Suprapubic skin (tissue), 4 donors: ENCODE data around the gene ATN1. TPM values are rescaled to one million over a fixed set of nuclear protein-coding genes. Genes with fewer than 3 reads are reported as not detected.

ENCODE experiments used
- DNase-seq, 2 donors: peaks; one replicate each; pipeline ENCODE4 v3.0.0-alpha.2; 2019; ENCODE audit warnings: low spot score in 2 of 2
- H3K27ac ChIP-seq: fragments of 200-600 bp; sonication (generic); one replicate; pipeline ENCODE4 v1.5.1; 2019
- H3K27me3 ChIP-seq: fragments of 200-600 bp; sonication (generic); one replicate; pipeline ENCODE4 v1.5.1; 2019
- H3K36me3 ChIP-seq: fragments of 200-600 bp; sonication (generic); one replicate; pipeline ENCODE4 v1.5.1; 2019
- H3K4me1 ChIP-seq: fragments of 200-600 bp; sonication (generic); one replicate; pipeline ENCODE4 v1.5.1; 2019
- H3K4me3 ChIP-seq: fragments of 200-600 bp; sonication (generic); one replicate; pipeline ENCODE4 v1.5.1; 2019; ENCODE audit warnings: mild to moderate bottlenecking
- H3K9me3 ChIP-seq: fragments of 200-600 bp; sonication (generic); one replicate; pipeline ENCODE4 v1.5.1; 2019
- CTCF ChIP-seq, 2 donors: fragments of 200-600 bp in 1 of 2; fragments of 450-650 bp in 1 of 2; sonication (generic) in 1 of 2; IDR thresholded peaks; one replicate each; pipeline ENCODE4 v1.5.1; 2016 to 2019; ENCODE audit warnings: antibody characterized with exemption in 2 of 2, mild to moderate bottlenecking in 1 of 2, moderate library complexity in 1 of 2
- EP300 ChIP-seq: sonication (generic); formaldehyde crosslinking; IDR thresholded peaks from one replicate; pipeline ENCODE4 v1.6.1; 2017; ENCODE audit warnings: antibody characterized with exemption
- POLR2A ChIP-seq, 2 donors: fragments of 450-650 bp; IDR thresholded peaks; one replicate each; pipeline ENCODE4 v1.6.1; 2017; ENCODE audit warnings: antibody characterized with exemption in 2 of 2, mild to moderate bottlenecking in 2 of 2, moderate library complexity in 2 of 2
- POLR2AphosphoS5 ChIP-seq, 3 donors: sonication (generic); formaldehyde crosslinking; IDR thresholded peaks; one replicate each; pipeline ENCODE4 v1.6.1; 2017; ENCODE audit warnings: antibody characterized with exemption in 3 of 3
- WGBS: methylation state at CpG from one replicate; pipeline ENCODE4 v1.1.5; 2018; 5-methylcytosine and 5-hydroxymethylcytosine counted together
- total RNA-seq, 4 donors: library from RNA; depleted of rRNA; stranded (reverse); fragments of >200 nt; gene quantifications; one replicate each; pipeline ENCODE4 v1.1.0, GENCODE V29; 2016

ATN1 gene
- total RNA-seq, 4 donors from 2014 or later: 58.4 to 137 (median 67.7) TPM

- no peaks in the 10 kb centered on the region for H3K27me3 ChIP-seq
- peak overlapping the region; percentile 63 for H3K27ac ChIP-seq
Measured at GRCh38 chr12:6951551-6952120, 23.9 kb downstream of the ATN1 start.

GRCh38 chr12:6952121-6952862 is 24.5 kb downstream of the ATN1 start:
- H3K4me1 ChIP-seq: peaks cover 12% of the 10 kb centered on the region
- H3K4me3 ChIP-seq: peak overlapping the region; percentile 44
- no peaks in the 10 kb centered on the region for H3K9me3 ChIP-seq
- 75% methylated on average over 20 of the region's 22 CpGs for WGBS
- TF ChIP-seq EP300 (no peak), CTCF (IDR thresholded peaks at IDR 0.05) (no peak), POLR2AphosphoS5 (IDR thresholded peaks at IDR 0.05) (no peak), POLR2A (IDR thresholded peaks at IDR 0.05) (no peak)
- peaks cover 7% of the 10 kb centered on the region for H3K36me3 ChIP-seq
- DNase-seq: peak in 1 of 2 donors; percentile 77
- peak overlapping the region; percentile 63 for H3K27ac ChIP-seq
- H3K27me3 ChIP-seq: no peaks in the 10 kb centered on the region

More at GRCh38 chr12:6951551-6952120, 23.9 kb downstream of the ATN1 start:
- Histone ChIP-seq H3K9me3 (no peaks in the 10 kb centered on the region), H3K4me3 (peak overlapping the region; percentile 44), H3K4me1 (peaks cover 15% of the 10 kb centered on the region), H3K36me3 (peaks cover 7% of the 10 kb centered on the region)
- no peak for DNase-seq
- 65% methylated on average over 8 of the region's 20 CpGs for WGBS
- TF ChIP-seq CTCF (IDR thresholded peaks at IDR 0.05): no peak
- no peak for TF ChIP-seq EP300
- no peak for TF ChIP-seq POLR2AphosphoS5 (IDR thresholded peaks at IDR 0.05)
- no peak for TF ChIP-seq POLR2A (IDR thresholded peaks at IDR 0.05)

GRCh38 chr12:6952863-6953441 is 25.2 kb downstream of the ATN1 start:
- TF ChIP-seq POLR2A (IDR thresholded peaks at IDR 0.05): no peak
- no peak for TF ChIP-seq CTCF (IDR thresholded peaks at IDR 0.05)
- TF ChIP-seq POLR2AphosphoS5 (IDR thresholded peaks at IDR 0.05): no peak
- TF ChIP-seq EP300: no peak
- DNase-seq: no peak
- H3K27me3 ChIP-seq: no peaks in the 10 kb centered on the region
- H3K4me1 ChIP-seq: peaks cover 17% of the 10 kb centered on the region
- no peaks in the 10 kb centered on the region for H3K9me3 ChIP-seq
- H3K27ac ChIP-seq: peak overlapping the region; percentile 55
- peak overlapping the region; percentile 44 for H3K4me3 ChIP-seq
- WGBS: 85% methylated on average over 12 of the region's 15 CpGs
- peaks cover 7% of the 10 kb centered on the region for H3K36me3 ChIP-seq

GRCh38 chr12:6953442-6954315 is 25.9 kb downstream of the ATN1 start:
- DNase-seq: peak; percentile 75 to 79
- Histone ChIP-seq H3K27me3 (no peaks in the 10 kb centered on the region), H3K27ac (peak overlapping the region; percentile 55), H3K36me3 (peaks cover 7% of the 10 kb centered on the region), H3K4me3 (peak overlapping the region; percentile 44), H3K4me1 (peaks cover 25% of the 10 kb centered on the region), H3K9me3 (no peaks in the 10 kb centered on the region)
- WGBS: 65% methylated on average over 21 of the region's 24 CpGs
- TF ChIP-seq EP300: no peak
- TF ChIP-seq POLR2AphosphoS5 (IDR thresholded peaks at IDR 0.05): no peak
- no peak for TF ChIP-seq CTCF (IDR thresholded peaks at IDR 0.05)
